HG03159 (cell line): ENCODE measurements around the gene KRT3.

Experiments used
- ATAC-seq: cut with Tn5 transposase; IDR thresholded peaks from one replicate; pipeline ENCODE4 v1.9.1; 2021; ENCODE audit warnings: mild to moderate bottlenecking, moderate library complexity; ENCODE audit not compliant: unreplicated experiment

Gene KRT3

DNA sequence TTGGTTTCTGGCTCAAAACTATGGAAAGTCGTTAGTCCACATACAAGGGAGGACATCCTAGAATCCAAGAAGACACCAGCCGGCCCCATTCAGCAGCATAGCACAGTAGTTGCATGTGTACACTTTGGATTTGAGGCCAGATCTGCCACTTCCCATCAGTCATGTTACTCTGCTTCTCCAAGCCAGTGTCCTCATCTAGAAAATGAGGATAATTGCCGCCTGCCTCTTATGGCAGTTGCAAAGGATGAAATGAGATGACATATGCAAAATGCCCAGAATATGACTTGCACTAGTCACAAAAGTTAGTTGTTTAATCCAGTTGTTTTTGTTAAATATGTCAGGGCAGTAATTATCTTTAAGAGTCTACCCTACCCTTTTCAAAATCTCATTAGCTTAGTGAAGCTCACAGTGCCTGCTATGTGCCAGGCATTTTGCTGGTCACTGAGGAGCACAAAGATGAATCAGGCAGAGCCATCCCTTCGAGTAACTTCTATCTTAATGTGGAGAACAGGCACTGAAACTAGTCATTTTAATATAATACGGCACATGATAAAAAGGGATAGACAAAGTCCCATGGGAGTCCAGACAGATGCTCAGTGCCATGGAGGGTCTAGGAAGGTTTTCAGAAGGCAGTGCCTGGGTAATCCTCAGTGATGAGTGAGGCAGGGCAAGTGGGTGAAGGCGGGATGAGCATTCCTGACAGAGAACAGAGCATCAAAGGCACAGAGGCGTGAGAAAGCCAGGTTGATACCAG lies 12.2 kb downstream of the KRT3 start:
- ATAC-seq, result no peak

DNA sequence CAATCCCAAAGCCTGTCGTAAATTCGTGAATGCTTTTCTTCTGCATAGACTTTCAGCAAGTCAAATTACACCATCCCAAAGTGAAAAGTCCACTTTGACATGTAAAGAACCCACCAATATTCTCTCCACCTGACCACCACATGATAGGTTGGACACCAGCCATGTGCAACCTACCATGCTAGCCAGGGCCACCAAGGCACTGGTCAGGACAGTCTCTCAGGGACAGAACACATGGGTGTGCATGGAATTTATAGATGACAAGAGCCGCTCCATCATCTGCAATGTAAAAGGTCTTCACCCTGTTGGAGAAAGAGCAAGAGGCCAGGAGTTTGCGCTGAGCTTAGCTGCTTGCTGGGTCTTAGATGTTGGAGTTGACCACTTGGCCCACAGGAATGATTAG lies 13.4 kb downstream of the KRT3 start:
- no peak for ATAC-seq

DNA sequence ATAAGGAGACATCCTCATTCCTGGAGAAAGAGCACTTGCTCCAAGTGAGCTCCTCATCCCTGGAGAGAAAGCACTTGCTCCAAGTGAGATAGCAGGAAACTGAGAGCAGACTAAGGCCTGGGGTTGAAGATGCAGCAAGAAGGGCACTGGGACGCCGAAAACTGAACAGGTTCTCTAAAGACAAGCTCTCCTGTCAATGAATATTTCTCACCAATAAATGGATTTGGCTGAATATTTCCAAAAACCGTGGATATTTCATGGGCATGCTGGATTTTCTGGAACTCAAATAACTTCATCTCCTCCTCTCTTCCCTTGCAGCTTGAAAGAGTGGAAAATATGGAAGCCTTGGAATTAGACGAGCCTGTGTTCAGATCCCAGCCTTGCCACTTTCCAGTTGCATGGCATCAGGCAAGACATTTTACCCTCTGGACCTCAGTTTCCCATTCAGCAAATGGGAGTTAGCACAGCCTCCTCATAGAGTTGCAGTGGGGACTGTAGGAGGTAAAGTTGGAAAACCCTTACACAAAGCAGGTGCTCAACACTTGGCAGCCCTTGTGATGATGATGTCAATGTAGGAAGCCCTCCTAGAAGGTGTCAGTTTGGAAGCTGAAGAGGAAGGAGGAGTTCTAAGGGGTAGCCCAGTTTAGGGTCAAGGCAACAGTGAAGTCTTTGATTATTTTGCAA lies 14.4 kb downstream of the KRT3 start:
- no peak for ATAC-seq

DNA sequence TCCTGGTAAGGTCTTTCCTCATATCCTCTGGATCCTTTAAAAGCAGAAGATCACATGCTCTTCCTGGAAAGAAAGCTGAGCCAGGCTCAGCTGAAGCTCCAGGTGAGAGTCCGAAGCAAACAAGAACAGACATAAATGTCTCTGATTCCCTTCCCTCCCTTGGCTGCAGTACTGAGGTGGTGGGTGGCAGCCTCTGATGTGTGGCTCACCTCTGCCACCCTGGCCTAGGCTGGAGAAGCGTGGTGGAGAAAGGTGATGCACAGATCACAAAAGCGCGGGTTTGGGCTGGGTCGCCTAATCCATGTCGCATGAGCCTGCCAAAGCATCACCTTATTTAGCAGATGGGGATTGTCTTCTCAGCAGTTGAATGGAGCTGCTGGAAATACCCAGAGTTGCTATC lies 16.0 kb downstream of the KRT3 start:
- no peak for ATAC-seq

DNA sequence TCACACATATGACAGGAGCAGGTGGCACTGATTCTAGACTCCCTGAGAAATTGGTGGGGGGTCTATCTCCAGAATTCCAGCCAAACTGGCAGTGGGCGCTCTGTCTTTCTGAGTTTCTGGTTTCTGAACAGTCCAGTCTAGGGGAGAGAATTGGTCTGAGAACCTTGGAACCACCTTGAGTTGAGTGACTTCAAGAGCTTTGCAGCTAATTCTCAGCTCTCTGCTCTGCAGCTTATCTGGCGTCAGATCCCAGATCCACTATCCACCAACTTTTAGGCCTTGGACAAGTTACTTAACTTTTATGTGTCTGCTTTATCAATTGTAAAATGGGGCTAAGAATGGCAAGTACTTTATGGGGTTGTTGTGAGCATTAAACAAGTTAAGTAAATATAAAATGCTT lies 17.1 kb downstream of the KRT3 start:
- no peak for ATAC-seq

DNA sequence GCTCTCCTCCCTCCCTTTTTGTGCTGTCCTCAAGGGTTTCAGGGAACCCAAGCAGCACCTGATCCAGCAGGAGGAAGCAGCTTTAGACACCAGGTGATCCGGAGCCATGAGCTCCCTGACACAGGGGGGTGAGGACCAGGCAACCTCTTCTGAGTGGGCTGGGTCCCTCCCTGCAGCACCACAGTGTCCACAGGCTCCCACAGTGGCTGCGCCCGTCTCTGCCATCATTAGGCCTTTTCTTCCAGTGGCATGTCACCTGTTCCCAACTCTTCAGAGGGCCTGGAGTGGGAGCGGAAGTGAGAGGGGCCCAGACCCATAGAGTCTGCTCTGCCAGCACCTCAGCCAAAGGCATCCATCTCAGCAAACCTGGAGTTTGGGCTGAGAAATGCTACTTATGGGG lies 18.4 kb downstream of the KRT3 start:
- ATAC-seq, result no peak

DNA sequence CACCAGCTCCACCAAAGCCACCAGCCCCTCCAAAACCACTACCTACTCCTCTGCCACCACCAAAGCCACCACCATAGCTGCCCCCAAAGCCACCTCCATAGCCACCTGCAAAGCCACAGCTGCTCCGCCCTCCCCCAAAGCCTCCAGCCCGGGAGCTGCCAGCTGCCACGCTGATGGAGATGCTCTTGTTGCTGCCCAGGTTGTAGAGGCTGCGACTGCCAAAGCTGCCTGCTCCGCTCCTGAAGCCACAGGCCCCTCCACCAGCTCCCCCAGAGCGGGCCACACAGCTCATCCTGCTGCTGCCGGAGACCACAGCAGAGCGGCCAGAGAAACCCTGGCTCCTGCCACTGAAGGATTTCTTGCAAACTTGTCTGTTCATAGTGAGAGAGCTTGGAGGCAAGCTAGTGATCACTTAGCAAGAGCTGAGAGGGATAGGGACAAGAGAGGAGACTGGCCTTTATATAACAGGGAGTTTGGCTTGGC lies 19.0 kb downstream of the KRT3 start, which contains the start of gene KRT76:
TSS of gene KRT76 (minus strand) at position 433 of the 483 bp plus-strand sequence. CDS start at position 379, 54 bp downstream.
- no peak for ATAC-seq

DNA sequence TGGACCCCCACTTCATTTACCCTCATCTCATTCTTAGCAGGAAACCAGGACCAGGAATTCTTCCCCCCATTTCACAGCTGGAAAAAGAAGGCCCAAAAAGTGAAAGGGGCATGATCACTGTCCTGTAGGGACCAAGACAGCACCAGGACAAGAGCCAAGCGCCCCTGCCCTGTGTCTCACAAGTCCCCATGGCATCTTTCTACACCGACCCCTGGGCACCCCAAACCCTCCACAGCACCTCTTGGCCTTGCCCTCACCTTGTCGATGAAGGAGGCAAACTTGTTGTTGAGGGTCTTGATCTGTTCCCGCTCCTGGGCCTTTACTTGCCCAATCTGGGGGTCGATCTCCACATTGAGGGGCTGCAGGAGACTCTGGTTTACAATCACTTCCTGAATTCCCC lies 19.5 kb downstream of the KRT3 start:
- ATAC-seq, result no peak

DNA sequence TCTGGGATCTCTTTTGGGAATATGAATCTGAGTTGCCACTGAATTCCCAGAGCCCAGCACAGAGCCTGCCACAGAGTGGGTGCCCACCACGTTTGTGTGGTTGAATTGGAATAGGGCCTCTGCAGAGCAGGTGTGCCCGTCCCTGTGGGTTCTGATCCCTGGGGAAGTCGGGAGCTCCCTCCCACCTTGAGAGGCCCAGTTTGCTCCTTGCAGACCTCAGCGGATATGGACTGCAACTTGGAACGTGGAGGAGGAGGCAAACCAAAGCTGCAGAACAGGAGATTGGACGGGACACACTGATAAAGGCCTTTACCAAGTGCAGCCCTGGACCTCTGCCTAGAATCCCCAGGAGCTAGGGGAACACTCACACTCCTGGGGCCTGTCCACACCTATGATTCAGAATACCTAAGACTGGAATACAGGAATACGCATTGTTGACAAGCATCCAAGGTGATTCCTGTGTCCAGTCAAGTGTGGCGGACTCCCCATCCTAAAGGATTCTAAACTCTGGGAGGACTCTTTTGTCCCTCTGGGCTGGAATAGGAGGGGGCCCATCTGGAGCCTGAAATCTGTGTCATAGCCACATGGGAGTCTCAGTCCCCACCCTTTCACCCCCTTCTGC lies 21.2 kb downstream of the KRT3 start:
- no peak for ATAC-seq

DNA sequence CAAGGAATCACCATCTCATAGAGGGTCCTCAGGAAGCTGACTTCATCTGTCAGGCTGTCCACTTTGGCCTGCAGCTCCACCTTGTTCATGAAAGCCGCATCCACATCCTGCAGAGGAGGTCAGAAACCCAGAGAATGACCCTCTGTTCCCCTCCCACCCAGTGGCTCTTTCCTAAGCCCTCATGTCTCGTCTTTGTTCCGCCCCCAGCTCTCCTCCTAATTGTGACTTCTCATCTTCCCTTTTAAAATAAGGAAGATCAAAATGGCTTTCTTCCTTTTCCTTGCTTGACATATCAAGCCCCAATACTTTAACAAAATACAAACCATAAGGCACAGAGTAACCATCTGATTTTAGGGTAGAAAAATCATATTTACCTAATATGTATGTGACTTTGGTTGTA lies 23.1 kb downstream of the KRT3 start:
- ATAC-seq, result no peak

DNA sequence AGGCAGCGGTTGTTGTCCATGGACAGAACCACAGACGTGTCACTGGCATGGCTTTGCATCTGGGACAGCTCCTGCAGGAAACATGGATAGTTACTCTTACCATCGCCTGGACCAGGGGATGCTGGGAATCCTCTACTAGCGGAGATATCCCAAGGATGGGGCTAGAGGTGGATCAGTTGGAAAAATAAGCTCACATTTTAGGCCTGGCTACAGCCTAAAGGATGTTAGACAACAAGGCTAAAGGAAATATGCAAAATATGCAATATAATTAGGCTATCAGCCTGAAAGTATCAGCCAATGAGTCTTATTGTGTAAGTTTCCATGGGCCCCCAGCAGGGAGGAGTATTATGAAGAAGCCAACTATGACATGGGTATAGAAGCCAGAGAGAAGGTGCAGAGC lies 23.7 kb downstream of the KRT3 start:
- ATAC-seq, result no peak

DNA sequence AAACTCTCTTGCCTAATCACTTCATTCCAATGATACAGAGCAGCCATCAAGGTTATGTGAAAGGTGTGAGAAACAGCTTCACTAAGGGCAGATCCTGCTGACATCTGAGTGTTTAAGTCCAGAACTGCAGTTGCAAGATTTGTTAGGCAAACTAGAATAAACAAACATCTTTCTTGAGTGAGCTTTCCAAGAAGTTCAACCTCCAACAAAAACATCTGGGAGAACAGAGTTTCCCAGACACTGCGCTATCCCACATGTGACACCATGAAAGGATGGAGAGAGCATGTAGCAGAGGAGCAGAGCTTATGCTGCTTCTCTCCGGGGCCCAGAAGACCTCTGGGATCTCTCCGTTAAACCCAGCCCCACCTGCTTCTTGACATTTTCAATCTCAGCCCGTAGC lies 24.4 kb downstream of the KRT3 start:
- ATAC-seq, result no peak

DNA sequence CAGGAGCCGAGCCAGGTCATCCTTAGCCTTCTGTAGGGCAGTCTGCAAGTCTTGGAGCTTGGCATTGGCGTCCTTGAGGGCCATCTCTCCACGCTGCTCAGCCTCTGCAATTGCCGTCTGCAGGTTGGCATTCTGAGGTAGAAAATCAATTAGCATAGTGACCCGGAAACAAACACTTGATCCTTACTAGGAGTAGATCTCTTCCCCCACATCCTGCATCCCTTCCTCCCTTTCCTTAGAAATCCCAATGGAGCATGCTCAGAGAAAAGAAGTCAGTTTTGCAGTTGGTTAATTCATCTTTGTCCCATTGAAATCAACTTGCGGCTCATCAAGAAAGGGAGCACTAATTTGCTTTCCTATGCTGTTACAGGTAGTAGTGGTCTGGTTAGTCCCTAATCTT lies 24.8 kb downstream of the KRT3 start:
- ATAC-seq, result no peak

DNA sequence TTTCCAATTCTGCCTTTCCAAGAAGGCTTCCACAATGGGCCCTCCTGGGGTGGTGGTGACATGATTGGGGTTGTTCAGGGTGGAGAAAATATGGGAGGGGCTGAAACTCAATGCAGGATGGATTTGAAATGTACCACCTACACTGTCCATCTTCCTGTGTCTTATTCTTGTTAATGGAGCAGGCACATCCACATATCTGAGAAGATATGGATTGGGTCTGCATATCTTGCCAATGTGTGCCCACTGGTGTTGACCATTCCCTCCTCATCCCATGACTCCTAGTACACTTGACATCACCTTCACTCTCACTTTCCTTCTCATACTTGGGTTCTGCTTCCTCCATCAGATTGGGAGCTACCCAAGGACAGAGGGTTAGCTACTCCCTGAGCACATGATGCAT lies 26.0 kb downstream of the KRT3 start:
- ATAC-seq, result no peak

DNA sequence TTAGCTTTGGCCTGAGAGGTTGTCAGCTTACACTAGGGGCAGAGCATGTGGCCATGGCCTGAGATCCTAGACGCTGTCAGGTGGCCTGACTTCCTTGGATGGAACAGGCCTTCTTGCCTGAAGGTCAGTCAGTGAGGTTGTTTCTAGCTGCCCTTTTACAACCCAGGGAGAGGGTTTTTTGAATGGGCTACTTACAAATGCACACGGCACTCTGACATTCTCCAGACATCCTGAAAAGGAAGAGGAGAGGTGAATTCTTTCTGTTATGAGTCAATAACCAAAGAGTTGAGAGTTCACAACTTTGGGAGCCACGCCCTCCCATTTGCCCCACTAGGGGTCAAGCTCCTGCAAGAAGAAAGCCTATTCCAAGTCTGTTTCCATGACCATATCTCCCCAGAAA lies 26.6 kb downstream of the KRT3 start:
- no peak for ATAC-seq

DNA sequence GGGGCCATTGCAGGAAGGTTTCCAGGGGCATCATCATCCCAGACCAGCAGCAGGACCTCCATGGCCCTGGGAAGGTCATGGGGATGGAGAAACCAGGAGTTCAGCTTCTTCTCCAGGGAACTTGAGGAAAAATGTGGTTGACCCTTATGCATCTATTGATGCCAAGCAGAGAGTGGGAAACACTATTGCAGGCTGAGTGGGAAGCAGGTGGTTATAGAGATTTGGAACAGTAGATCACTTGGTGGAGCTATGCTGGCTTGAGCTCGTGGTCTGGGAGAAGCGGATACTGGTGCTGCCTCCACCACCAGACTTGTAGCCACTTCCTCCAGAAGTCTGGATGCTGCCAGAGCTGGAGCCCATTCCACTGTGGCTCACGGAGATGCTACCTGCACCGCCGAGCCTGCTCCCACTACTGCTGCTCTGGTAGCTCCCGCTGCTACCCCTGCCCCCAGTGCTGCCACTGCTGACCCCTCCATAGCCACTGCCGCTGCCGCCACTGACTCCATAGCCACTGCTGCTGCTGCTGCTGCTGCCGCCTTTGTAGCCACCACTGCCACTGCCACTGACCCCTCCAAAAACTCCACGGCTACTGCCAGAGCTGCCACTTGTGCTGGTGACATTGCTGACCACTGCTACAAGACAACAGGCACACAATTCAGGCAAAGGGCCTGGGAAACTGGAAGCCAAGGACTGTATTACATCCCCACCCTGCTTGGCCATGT lies 27.3 kb downstream of the KRT3 start:
- no peak for ATAC-seq

DNA sequence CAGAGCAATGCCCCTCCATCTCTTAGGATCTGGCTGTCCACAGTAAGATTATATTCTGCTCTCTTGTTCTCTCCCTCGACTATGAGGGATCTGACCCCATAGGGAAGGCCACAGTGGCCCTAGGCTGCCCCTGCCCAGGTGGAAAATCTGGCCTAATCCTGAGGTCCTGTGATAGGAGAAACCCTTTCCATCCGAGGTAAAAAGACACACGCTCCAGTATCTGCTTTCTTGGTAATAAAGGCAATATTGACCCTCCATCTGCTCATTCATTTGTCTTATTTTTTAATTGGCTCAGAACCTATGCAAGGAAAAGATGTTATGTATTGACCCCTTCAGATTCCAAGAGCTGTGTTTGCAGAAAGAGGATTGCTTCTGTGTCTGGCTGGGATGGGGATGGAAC lies 28.5 kb downstream of the KRT3 start:
- ATAC-seq, result no peak

DNA sequence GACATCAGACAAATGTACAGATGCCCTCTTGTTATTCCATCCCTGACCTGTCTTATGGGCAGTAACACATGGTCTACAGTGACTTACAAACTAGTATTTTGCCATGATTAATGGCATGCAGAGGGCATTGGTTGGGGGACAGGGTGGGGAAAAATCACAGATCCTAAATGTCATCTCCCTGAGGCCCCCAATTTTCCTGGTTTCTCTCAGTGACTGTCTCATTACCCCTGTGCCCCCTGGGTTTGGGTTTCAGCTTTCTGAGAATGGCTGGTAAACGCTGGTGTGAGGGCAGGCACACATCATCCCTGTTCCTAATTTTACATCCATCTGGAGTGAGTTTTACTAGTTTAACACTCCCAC lies 28.9 kb downstream of the KRT3 start:
- ATAC-seq, result no peak

DNA sequence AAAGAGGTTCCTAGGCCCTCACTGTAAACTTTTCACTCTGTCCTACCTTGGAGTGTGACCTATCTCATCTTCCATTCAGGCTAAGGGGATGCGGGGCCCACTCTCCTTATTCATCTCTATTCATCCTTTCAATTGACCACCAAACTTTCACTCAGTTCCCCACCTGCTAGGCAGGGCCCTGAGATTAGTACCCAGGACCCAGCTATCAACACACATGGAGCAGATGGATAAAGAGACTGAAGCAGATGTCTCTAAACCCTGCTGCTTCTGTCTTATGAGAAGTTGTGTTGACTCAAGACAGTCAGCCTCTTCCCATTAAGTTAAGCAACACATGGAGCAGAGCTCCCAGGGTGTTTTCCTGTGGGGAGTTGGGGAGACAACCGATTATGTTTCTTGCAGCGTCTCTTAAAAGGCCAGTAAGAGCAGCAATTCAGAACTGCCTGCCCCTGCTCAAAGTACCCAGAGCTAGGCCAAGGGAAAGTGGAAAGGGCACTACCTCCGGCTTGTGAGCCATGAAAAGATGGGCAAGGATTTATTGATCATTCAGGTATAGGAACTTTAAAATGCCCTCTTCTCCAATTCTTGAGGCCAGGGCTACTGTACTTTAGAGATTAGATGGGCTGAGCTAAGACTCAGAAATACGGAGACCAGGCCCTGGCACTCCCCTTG lies 29.4 kb downstream of the KRT3 start:
- ATAC-seq, result no peak

DNA sequence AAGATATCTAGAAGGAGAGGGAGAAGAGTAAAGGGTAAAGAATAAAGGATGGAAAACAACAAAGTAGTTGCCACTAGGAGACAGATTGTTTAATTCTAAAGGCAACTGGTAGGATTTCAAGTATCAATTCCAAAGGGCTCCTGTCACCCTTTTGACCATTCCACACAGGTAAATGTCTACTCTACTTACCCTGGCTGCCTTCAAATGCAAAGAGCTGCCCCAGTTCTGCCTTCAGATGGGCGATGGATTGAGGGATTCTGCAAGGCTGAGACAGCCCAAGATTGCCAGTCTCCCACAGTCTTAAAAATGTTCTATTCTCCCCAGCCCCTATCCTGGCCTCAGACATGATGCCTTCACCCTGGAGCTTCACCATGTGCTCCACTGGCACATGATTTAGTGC lies 30.2 kb downstream of the KRT3 start:
- no peak for ATAC-seq

DNA sequence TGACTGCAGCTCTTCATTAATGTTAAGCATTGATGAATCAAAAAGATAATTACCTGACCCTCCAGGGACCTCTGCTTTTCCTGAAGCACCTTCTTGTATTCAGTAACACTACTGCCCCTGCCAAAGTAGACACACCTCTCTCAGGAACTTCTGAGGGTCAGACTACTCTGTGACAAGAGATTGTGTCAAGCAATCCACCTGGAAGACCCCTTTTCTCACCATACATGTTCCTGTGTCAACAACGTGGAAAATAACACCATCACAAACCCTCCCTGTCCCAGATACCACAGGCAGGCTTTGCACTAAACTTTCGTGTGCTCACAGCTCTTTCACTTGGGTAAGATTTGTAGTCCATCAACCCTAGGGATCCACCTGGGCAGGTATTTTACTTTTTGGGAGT lies 31.9 kb downstream of the KRT3 start:
- no peak for ATAC-seq
